NOMO-1 treated with DMSO at 0.1 percent for 48 hours (cell line): ENCODE results near the gene SNX30.

Experiments used
- DNase-seq: peaks from one replicate; lab custom pipeline; 2025; ENCODE audit not compliant: unreplicated experiment; lab: John Stamatoyannopoulos, UW

The SNX30 gene

GRCh38 chr9:112914524-112914923 is 164.0 kb downstream of the SNX30 start:
- DNase-seq = no peak

- no peak for DNase-seq
These were observed 166.8 kb downstream of the SNX30 start for GRCh38 chr9:112917047-112917986.

GRCh38 chr9:112917987-112918362 is 167.4 kb downstream of the SNX30 start:
- no peak for DNase-seq

GRCh38 chr9:112921549-112921948 is 171.0 kb downstream of the SNX30 start:
- peak; percentile 58 for DNase-seq
